ENCODE results near the gene WNT3A.

WNT3A gene

GRCh38 chr1:228066891-228067654 is 60.3 kb downstream of the WNT3A start:
- DNase-seq (ENCODE audit: extremely low read depth in 1 of 2, low read depth in 1 of 2), result no peak

GRCh38 chr1:228068359-228068758 is 61.6 kb downstream of the WNT3A start:
- no peak for DNase-seq (ENCODE audit: extremely low read depth in 1 of 2, low read depth in 1 of 2)

- no peak for DNase-seq (ENCODE audit: extremely low read depth in 1 of 2, low read depth in 1 of 2)
Measured at GRCh38 chr1:228070173-228070572, 63.4 kb downstream of the WNT3A start.

GRCh38 chr1:228070851-228071250 is 64.1 kb downstream of the WNT3A start:
- no peak for DNase-seq (ENCODE audit: extremely low read depth in 1 of 2, low read depth in 1 of 2)

- no peak for DNase-seq (ENCODE audit: extremely low read depth in 1 of 2, low read depth in 1 of 2)
Measured at GRCh38 chr1:228071839-228072657, 65.2 kb downstream of the WNT3A start.

GRCh38 chr1:228072658-228073043 is 65.9 kb downstream of the WNT3A start:
- DNase-seq (ENCODE audit: extremely low read depth in 1 of 2, low read depth in 1 of 2), result no peak

GRCh38 chr1:228073061-228073856 is 66.5 kb downstream of the WNT3A start:
- no peak for DNase-seq (ENCODE audit: extremely low read depth in 1 of 2, low read depth in 1 of 2)

GRCh38 chr1:228073857-228074545 is 67.2 kb downstream of the WNT3A start:
- DNase-seq (ENCODE audit: extremely low read depth in 1 of 2, low read depth in 1 of 2), result no peak

- no peak for DNase-seq (ENCODE audit: extremely low read depth in 1 of 2, low read depth in 1 of 2)
Measured at GRCh38 chr1:228074954-228075730, 68.3 kb downstream of the WNT3A start.

- DNase-seq (ENCODE audit: extremely low read depth in 1 of 2, low read depth in 1 of 2), result no peak
Measured at GRCh38 chr1:228075801-228076271, 69.0 kb downstream of the WNT3A start.

GRCh38 chr1:228076796-228077430 is 70.1 kb downstream of the WNT3A start:
- DNase-seq (ENCODE audit: extremely low read depth in 1 of 2, low read depth in 1 of 2), result no peak

GRCh38 chr1:228077565-228078330 is 71.0 kb downstream of the WNT3A start:
- DNase-seq (ENCODE audit: extremely low read depth in 1 of 2, low read depth in 1 of 2), result no peak

- DNase-seq (ENCODE audit: extremely low read depth in 1 of 2, low read depth in 1 of 2), result no peak
Measured at GRCh38 chr1:228079013-228079412, 72.2 kb downstream of the WNT3A start.

- DNase-seq (ENCODE audit: extremely low read depth in 1 of 2, low read depth in 1 of 2), result no peak
Measured at GRCh38 chr1:228079601-228080263, 72.9 kb downstream of the WNT3A start.

GRCh38 chr1:228081144-228081543 is 74.3 kb downstream of the WNT3A start:
- no peak for DNase-seq (ENCODE audit: extremely low read depth in 1 of 2, low read depth in 1 of 2)

GRCh38 chr1:228081578-228082213 is 74.9 kb downstream of the WNT3A start:
- DNase-seq (ENCODE audit: extremely low read depth in 1 of 2, low read depth in 1 of 2), result no peak

- DNase-seq (ENCODE audit: extremely low read depth in 1 of 2, low read depth in 1 of 2), result peak; percentile 80 to 92
Measured at GRCh38 chr1:228082214-228082917, 75.6 kb downstream of the WNT3A start, which contains the start of gene ARF1. TSS of gene ARF1 (plus strand) at chr1:228082708. CDS start at chr1:228097115, 14,407 bp downstream.
